ENCODE measurements around the gene PAFAH2. TPM values are rescaled to one million over a fixed set of nuclear protein-coding genes. Genes with fewer than 3 reads are reported as not detected.

PAFAH2 gene
- total and polyA plus RNA-seq, 2 of the 13 experiments (the other 11 are each of a cell fraction or from before 2014, with no cell fraction given), result 6.9 to 9.4 TPM

- TF ChIP-seq ZBTB4 (CRISPR knock-in tag; IDR thresholded peaks at IDR 0.05; ENCODE audit: borderline replicate concordance) (no peak), GZF1 (CRISPR knock-in tag; IDR thresholded peaks at IDR 0.05) (no peak), ZNF337 (CRISPR knock-in tag; IDR thresholded peaks at IDR 0.05; ENCODE audit: borderline replicate concordance, low read depth) (no peak), ZBTB44 (CRISPR knock-in tag; IDR thresholded peaks at IDR 0.05) (no peak), PHF5A (CRISPR knock-in tag; IDR thresholded peaks at IDR 0.05; ENCODE audit: low read depth, unreplicated experiment) (no peak), SOX13 (IDR thresholded peaks at IDR 0.05) (no peak), SOX13 (CRISPR knock-in tag; conservative IDR thresholded peaks at IDR 0.05 in 1 of 2, IDR thresholded peaks at IDR 0.05 in 1 of 2) (no peak), ZNF580 (CRISPR knock-in tag; IDR thresholded peaks at IDR 0.05; ENCODE audit: borderline replicate concordance, low read depth) (no peak), FOXP4 (CRISPR knock-in tag; IDR thresholded peaks at IDR 0.05) (no peak), ZNF18 (CRISPR knock-in tag; IDR thresholded peaks at IDR 0.05; ENCODE audit: insufficient replicate concordance) (no peak), THAP9 (CRISPR knock-in tag; IDR thresholded peaks at IDR 0.05; ENCODE audit: borderline replicate concordance) (0 out of 2 replicates have a peak, but pooled peaks have one; percentile 4), ATF5 (CRISPR knock-in tag; IDR thresholded peaks at IDR 0.05; ENCODE audit: low read depth) (no peak), ZNF329 (CRISPR knock-in tag; IDR thresholded peaks at IDR 0.05; ENCODE audit: low read depth) (no peak), TCF7L2 (IDR thresholded peaks at IDR 0.05; ENCODE audit: low read depth, low read length) (no peak), RFXAP (CRISPR knock-in tag; IDR thresholded peaks at IDR 0.05; ENCODE audit: borderline replicate concordance) (no peak), RFX1 (IDR thresholded peaks at IDR 0.05) (no peak), ERF (CRISPR knock-in tag; IDR thresholded peaks at IDR 0.05) (no peak)
Observed at GRCh38 chr1:26022404-26022779, 24.5 kb upstream of the PAFAH2 start (continued).
